ENCODE data around the gene MYBPC2.

Gene MYBPC2

GRCh38 chr19:50422397-50423278, 10.1 kb upstream of the MYBPC2 start:
- H3K4me3 ChIP-seq (ENCODE audit: low read depth, low read length): peak overlapping the region; percentile 38; the same call in 1 of the 2 replicates
- TF ChIP-seq CTCF (IDR thresholded peaks at IDR 0.05; ENCODE audit: low read depth, low read length, missing control alignments): no peak
- no peak for DNase-seq (ENCODE audit: low read depth)

- no peak for DNase-seq (ENCODE audit: low read depth)
- TF ChIP-seq CTCF (IDR thresholded peaks at IDR 0.05; ENCODE audit: low read depth, low read length, missing control alignments): no peak
- no peak overlapping the region for H3K4me3 ChIP-seq (ENCODE audit: low read depth, low read length)
These were observed 9.2 kb upstream of the MYBPC2 start for GRCh38 chr19:50423279-50424113.

- TF ChIP-seq CTCF (IDR thresholded peaks at IDR 0.05; ENCODE audit: low read depth, low read length, missing control alignments): no peak
- DNase-seq (ENCODE audit: low read depth): no peak
These were observed 7.1 kb upstream of the MYBPC2 start for GRCh38 chr19:50425581-50425980.

GRCh38 chr19:50427318-50427925, 5.3 kb upstream of the MYBPC2 start:
- TF ChIP-seq CTCF (IDR thresholded peaks at IDR 0.05; ENCODE audit: low read depth, low read length, missing control alignments): no peak
- no peak for DNase-seq (ENCODE audit: low read depth)
- H3K4me3 ChIP-seq (ENCODE audit: low read depth, low read length): no peak overlapping the region

More at GRCh38 chr19:50425581-50425980, 7.1 kb upstream of the MYBPC2 start:
- H3K4me3 ChIP-seq (ENCODE audit: low read depth, low read length): no peak overlapping the region

- TF ChIP-seq CTCF (IDR thresholded peaks at IDR 0.05; ENCODE audit: low read depth, low read length, missing control alignments): no peak
- H3K4me3 ChIP-seq (ENCODE audit: low read depth, low read length): peak overlapping the region; percentile 30
These were observed 4.7 kb upstream of the MYBPC2 start for GRCh38 chr19:50427997-50428425.

GRCh38 chr19:50428772-50429463, 3.8 kb upstream of the MYBPC2 start:
- no peak for DNase-seq (ENCODE audit: low read depth)
- no peak overlapping the region for H3K4me3 ChIP-seq (ENCODE audit: low read depth, low read length)
- no peak for TF ChIP-seq CTCF (IDR thresholded peaks at IDR 0.05; ENCODE audit: low read depth, low read length, missing control alignments)

More at GRCh38 chr19:50427997-50428425, 4.7 kb upstream of the MYBPC2 start:
- no peak for DNase-seq (ENCODE audit: low read depth)

All from GM12864 (cell line).